IPS-18c (cell line): Measurements from ENCODE around the gene PDE1A.

Experiments used
- H3K4me3 ChIP-seq: 2 replicates; pipeline ENCODE4 v1.7.0; 2013; ENCODE audit warnings: low read depth, mild to moderate bottlenecking, low read length, moderate library complexity; ENCODE audit not compliant: insufficient read depth
- H3K9me3 ChIP-seq: one replicate; pipeline ENCODE4 v1.6.1; 2013; ENCODE audit warnings: mild to moderate bottlenecking, low read length, moderate library complexity; ENCODE audit not compliant: control insufficient read depth, insufficient read depth

Gene PDE1A

GRCh38 chr2:182207049-182207746 lies 219.6 kb downstream of the PDE1A start:
- Histone ChIP-seq H3K9me3 (no peaks in the 10 kb centered on the region), H3K4me3 (no peak overlapping the region)

- H3K9me3 ChIP-seq, result no peaks in the 10 kb centered on the region
- H3K4me3 ChIP-seq, result no peak overlapping the region
These were observed 229.3 kb downstream of the PDE1A start for GRCh38 chr2:182197529-182197928.

GRCh38 chr2:182193291-182193690 lies 233.5 kb downstream of the PDE1A start:
- H3K4me3 ChIP-seq, result no peak overlapping the region
- no peaks in the 10 kb centered on the region for H3K9me3 ChIP-seq

GRCh38 chr2:182191061-182191460 lies 235.8 kb downstream of the PDE1A start:
- no peak overlapping the region for H3K4me3 ChIP-seq
- no peaks in the 10 kb centered on the region for H3K9me3 ChIP-seq

- H3K9me3 ChIP-seq, result no peaks in the 10 kb centered on the region
- no peak overlapping the region for H3K4me3 ChIP-seq
These were observed 239.7 kb downstream of the PDE1A start for GRCh38 chr2:182187130-182187529.

GRCh38 chr2:182186132-182186735 lies 240.6 kb downstream of the PDE1A start:
- Histone ChIP-seq H3K4me3 (no peak overlapping the region), H3K9me3 (no peaks in the 10 kb centered on the region)

GRCh38 chr2:182182436-182182835 lies 244.4 kb downstream of the PDE1A start:
- H3K4me3 ChIP-seq, result no peak overlapping the region

GRCh38 chr2:182181381-182181780 lies 245.5 kb downstream of the PDE1A start:
- H3K9me3 ChIP-seq, result no peaks in the 10 kb centered on the region
- H3K4me3 ChIP-seq, result no peak overlapping the region

More at GRCh38 chr2:182182436-182182835, 244.4 kb downstream of the PDE1A start:
- H3K9me3 ChIP-seq, result no peaks in the 10 kb centered on the region

- Histone ChIP-seq H3K9me3 (no peaks in the 10 kb centered on the region), H3K4me3 (no peak overlapping the region)
These were observed 247.7 kb downstream of the PDE1A start for GRCh38 chr2:182179176-182179575.

GRCh38 chr2:182173944-182174622 lies 252.8 kb downstream of the PDE1A start:
- Histone ChIP-seq H3K4me3 (no peak overlapping the region), H3K9me3 (no peaks in the 10 kb centered on the region)

- H3K9me3 ChIP-seq, result no peaks in the 10 kb centered on the region
- no peak overlapping the region for H3K4me3 ChIP-seq
These were observed 256.5 kb downstream of the PDE1A start for GRCh38 chr2:182170341-182170740.

- no peak overlapping the region for H3K4me3 ChIP-seq
These were observed 259.0 kb downstream of the PDE1A start for GRCh38 chr2:182167882-182168281.

GRCh38 chr2:182166841-182167240 lies 260.0 kb downstream of the PDE1A start:
- Histone ChIP-seq H3K9me3 (no peaks in the 10 kb centered on the region), H3K4me3 (no peak overlapping the region)

More at GRCh38 chr2:182167882-182168281, 259.0 kb downstream of the PDE1A start:
- no peaks in the 10 kb centered on the region for H3K9me3 ChIP-seq

GRCh38 chr2:182166406-182166805 lies 260.4 kb downstream of the PDE1A start:
- H3K9me3 ChIP-seq, result no peaks in the 10 kb centered on the region
- no peak overlapping the region for H3K4me3 ChIP-seq

GRCh38 chr2:182165202-182165601 lies 261.6 kb downstream of the PDE1A start:
- H3K4me3 ChIP-seq, result no peak overlapping the region

GRCh38 chr2:182164686-182165085 lies 262.1 kb downstream of the PDE1A start:
- Histone ChIP-seq H3K9me3 (no peaks in the 10 kb centered on the region), H3K4me3 (no peak overlapping the region)

More at GRCh38 chr2:182165202-182165601, 261.6 kb downstream of the PDE1A start:
- H3K9me3 ChIP-seq, result no peaks in the 10 kb centered on the region

- Histone ChIP-seq H3K9me3 (no peaks in the 10 kb centered on the region), H3K4me3 (no peak overlapping the region)
These were observed 263.0 kb downstream of the PDE1A start for GRCh38 chr2:182163878-182164277.

- peaks cover 2% of the 10 kb centered on the region for H3K9me3 ChIP-seq
- H3K4me3 ChIP-seq, result no peak overlapping the region
These were observed 278.5 kb downstream of the PDE1A start for GRCh38 chr2:182148344-182148743.
